ENCODE data around the gene TMEM179.

DNA sequence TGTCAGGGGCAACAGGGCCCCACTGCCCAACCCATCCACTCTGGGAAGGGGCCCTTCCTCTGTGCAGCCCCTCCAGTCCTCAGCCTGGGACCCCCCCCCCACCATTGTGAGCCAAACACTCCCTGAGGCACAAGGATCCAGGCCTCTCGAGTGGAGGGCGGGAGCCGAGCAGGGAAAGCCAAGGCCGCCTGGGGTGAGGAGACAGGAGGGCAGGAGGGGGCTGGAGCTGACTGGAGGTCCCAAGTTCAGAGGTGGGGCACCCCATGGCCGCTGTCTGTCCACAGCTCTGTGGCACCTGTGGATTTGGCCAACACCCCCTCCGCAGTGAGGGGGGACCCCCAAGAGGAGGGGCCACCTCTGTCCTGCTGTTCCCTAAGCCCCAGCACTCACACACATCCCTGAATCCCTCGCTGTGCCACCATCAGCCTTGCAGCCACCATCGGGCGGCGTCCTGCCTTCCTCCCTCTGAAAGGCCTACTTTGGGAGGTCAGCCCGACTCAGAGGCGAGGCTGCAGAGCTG, 50.4 kb downstream of the TMEM179 start:
- TF ChIP-seq YY1 (IDR thresholded peaks at IDR 0.05; ENCODE audit: low read depth) (no peak), EP300 (IDR thresholded peaks at IDR 0.05; ENCODE audit: borderline replicate concordance) (no peak)
